CD14-positive monocyte (primary cell): ENCODE measurements around the gene DNAJB8. TPM values are rescaled to one million over a fixed set of nuclear protein-coding genes. Genes with fewer than 3 reads are reported as not detected.

ENCODE experiments used
- DNase-seq, 3 donors: peaks; one replicate each; pipeline ENCODE4 v3.0.0-alpha.2; 2011 to 2022
- H2AFZ ChIP-seq: 2 replicates; pipeline ENCODE4 v1.6.0; 2012; ENCODE audit warnings: mild to moderate bottlenecking, low read depth, low read length, inconsistent platforms; ENCODE audit not compliant: insufficient read depth, poor library complexity, severe bottlenecking
- H3K27ac ChIP-seq, 2 donors: 1 replicate in 1 of 2; 2 replicates in 1 of 2; pipeline ENCODE4 v1.5.1; 2012 to 2013; ENCODE audit warnings: low read length in 2 of 2, control low read depth in 1 of 2, inconsistent platforms in 1 of 2, low read depth in 1 of 2, mild to moderate bottlenecking in 1 of 2
- H3K27me3 ChIP-seq, 2 donors: one replicate each; pipeline versions ENCODE4 v1.6.0 to v1.6.1; 2011 to 2013; ENCODE audit warnings: low read length in 2 of 2; ENCODE audit not compliant: control insufficient read depth in 2 of 2, insufficient read depth in 2 of 2
- H3K36me3 ChIP-seq, 2 donors: replicated peaks in 1 of 2; 1 replicate in 1 of 2; 2 replicates in 1 of 2; pipeline versions ENCODE4 v1.5.1 to v1.6.1; 2012 to 2013; ENCODE audit warnings: low read length in 2 of 2, control low read depth in 1 of 2, inconsistent platforms in 1 of 2, mild to moderate bottlenecking in 1 of 2; ENCODE audit not compliant: insufficient read depth in 2 of 2, control insufficient read depth in 1 of 2
- H3K4me1 ChIP-seq, 2 donors: 1 replicate in 1 of 2; 2 replicates in 1 of 2; pipeline versions ENCODE4 v1.5.1 to v1.6.1; 2012 to 2013; ENCODE audit warnings: low read length in 2 of 2, control low read depth in 1 of 2, inconsistent platforms in 1 of 2, mild to moderate bottlenecking in 1 of 2, moderate library complexity in 1 of 2; ENCODE audit not compliant: insufficient read depth in 2 of 2, control insufficient read depth in 1 of 2
- H3K4me2 ChIP-seq: replicated peaks from 2 replicates; pipeline ENCODE3; 2012; ENCODE audit warnings: low read length, moderate library complexity, mild to moderate bottlenecking; ENCODE audit not compliant: poor library complexity, severe bottlenecking; ENCODE audit errors: extremely low read depth
- H3K4me3 ChIP-seq, 3 experiments: fragments of 200-600 bp in 1 of 3; sonication (generic) in 1 of 3; replicated peaks in 1 of 3; 1 replicate in 2 of 3; 2 replicates in 1 of 3; pipeline ENCODE4 v1.5.1; 2011 to 2013; ENCODE audit warnings: low read length in 3 of 3, mild to moderate bottlenecking in 3 of 3, control low read depth in 2 of 3, low read depth in 2 of 3, inconsistent platforms in 1 of 3, moderate library complexity in 1 of 3
- H3K79me2 ChIP-seq: 2 replicates; pipeline ENCODE4 v1.6.0; 2012; ENCODE audit warnings: mild to moderate bottlenecking, control low read depth, inconsistent platforms, low read length, moderate library complexity; ENCODE audit not compliant: insufficient read depth
- H3K9ac ChIP-seq: 2 replicates; pipeline ENCODE4 v1.6.0; 2017; ENCODE audit warnings: low read length, mild to moderate bottlenecking; ENCODE audit not compliant: insufficient read depth, poor library complexity, severe bottlenecking
- H3K9me3 ChIP-seq, 2 donors: replicated peaks in 1 of 2; 1 replicate in 1 of 2; 2 replicates in 1 of 2; pipeline versions ENCODE4 v1.5.1 to v1.6.1; 2012 to 2013; ENCODE audit warnings: low read length in 2 of 2, control low read depth in 1 of 2; ENCODE audit not compliant: control insufficient read depth in 1 of 2, insufficient read depth in 1 of 2
- H4K20me1 ChIP-seq: 2 replicates; pipeline ENCODE4 v1.6.0; 2012; ENCODE audit warnings: mild to moderate bottlenecking, low read length, control low read depth, moderate library complexity; ENCODE audit not compliant: insufficient read depth
- H3K27ac Mint-ChIP-seq, 7 donors: one replicate each; pipeline ENCODE4 v1.8.0; 2020; ENCODE audit warnings: mild to moderate bottlenecking in 7 of 7, mixed read lengths in 7 of 7, moderate library complexity in 6 of 7, inconsistent platforms in 2 of 7
- H3K27me3 Mint-ChIP-seq, 3 donors: one replicate each; pipeline ENCODE4 v1.8.0; 2021 to 2022; ENCODE audit warnings: low read depth in 3 of 3, mild to moderate bottlenecking in 3 of 3, mixed read lengths in 3 of 3, moderate library complexity in 3 of 3, inconsistent platforms in 1 of 3
- H3K36me3 Mint-ChIP-seq, 2 donors: one replicate each; pipeline ENCODE4 v1.8.0; 2020; ENCODE audit warnings: mixed read lengths in 2 of 2, inconsistent platforms in 1 of 2, mild to moderate bottlenecking in 1 of 2
- H3K4me1 Mint-ChIP-seq: one replicate; pipeline ENCODE4 v1.8.0; 2020; ENCODE audit warnings: mild to moderate bottlenecking, mixed read lengths
- H3K4me3 Mint-ChIP-seq, 2 donors: one replicate each; pipeline ENCODE4 v1.8.0; 2020; ENCODE audit warnings: mild to moderate bottlenecking in 2 of 2, mixed read lengths in 2 of 2, moderate library complexity in 1 of 2
- H3K9me3 Mint-ChIP-seq, 7 donors: one replicate each; pipeline ENCODE4 v1.8.0; 2020 to 2022; ENCODE audit warnings: mixed read lengths in 7 of 7, mild to moderate bottlenecking in 6 of 7, moderate library complexity in 6 of 7, inconsistent platforms in 2 of 7
- CTCF ChIP-seq: fragments of 200-600 bp; IDR thresholded peaks from one replicate; pipeline ENCODE4 v1.8.0; 2022; ENCODE audit warnings: antibody characterized with exemption, mild to moderate bottlenecking
- WGBS: methylation state at CpG from one replicate; pipeline ENCODE4 v1.1.5; 2013; ENCODE audit warnings: missing lambda C conversion rate; ENCODE audit not compliant: insufficient coverage; 5-methylcytosine and 5-hydroxymethylcytosine counted together
- intact Hi-C, 2 donors: fragments of 100-400 bp; cut with micrococcal nuclease; formaldehyde crosslinking; loops; one replicate each; pipeline versions ENCODE4 v1.15.0 to v1.15.1; 2023
- polyA plus RNA-seq, 3 donors: library from polyadenylated mRNA; depleted of rRNA in 1 of 3; unstranded in 2 of 3; stranded (reverse) in 1 of 3; fragments of 300-500 nt in 2 of 3; fragments of >200 nt in 1 of 3; fragmentation: Illumina TruSeq in 2 of 3; gene quantifications; 1 replicate in 2 of 3; 2 replicates in 1 of 3; pipeline ENCODE4 v1.2.3, GENCODE V29; 2012 to 2021

Gene DNAJB8
- polyA plus RNA-seq, 3 donors: not detected

GRCh38 chr3:128488991-128489673 lies 22.4 kb upstream of the DNAJB8 start:
- Histone ChIP-seq H3K9ac (peak overlapping the region; percentile 63), H3K4me1 (peaks cover 51 to 61% of the 10 kb centered on the region in 2 donors), H4K20me1 (no peaks in the 10 kb centered on the region), H3K36me3 (no peaks in the 10 kb centered on the region), H3K27me3 (peaks cover 84 to 99% of the 10 kb centered on the region in 2 donors), H2AFZ (peak overlapping the region; percentile 86), H3K4me3 (peak overlapping the region; percentile 24 to 78 (median 30)), H3K27ac (no peak overlapping the region), H3K79me2 (no peaks in the 10 kb centered on the region), H3K4me2 (peak overlapping the region; percentile 92), H3K9me3 (peaks cover 0 to 55% of the 10 kb centered on the region in 2 donors)
- H3K9me3 Mint-ChIP-seq: peaks cover 0 to 49% (median 10%) of the 10 kb centered on the region in 7 donors
- whole genome bisulfite sequencing: under 1% methylated on average over 65 of the region's 71 CpGs
- intact Hi-C loops: loop anchor here in 1 of 2 donors (10.0 kb wide), 1 partner anchor 414 kb away; no protein-coding TSS in a partner anchor
- H3K4me3 Mint-ChIP-seq: peak overlapping the region; percentile 61 to 90
- peaks cover 6 to 7% of the 10 kb centered on the region in 2 donors for H3K36me3 Mint-ChIP-seq
- peak overlapping the region in 1 of 7 donors; percentile 36 for H3K27ac Mint-ChIP-seq
- peak; percentile 25 to 51 (median 34) for DNase-seq
- H3K4me1 Mint-ChIP-seq: peaks cover 48% of the 10 kb centered on the region
- no peak for TF ChIP-seq CTCF
- H3K27me3 Mint-ChIP-seq: peaks cover 85 to 100% (median 94%) of the 10 kb centered on the region in 3 donors

GRCh38 chr3:128488636-128488990 lies 21.9 kb upstream of the DNAJB8 start:
- Mint-ChIP-seq H3K9me3 (peaks cover 0 to 52% (median 10%) of the 10 kb centered on the region in 7 donors), H3K4me1 (peaks cover 52% of the 10 kb centered on the region), H3K27me3 (peaks cover 85 to 100% (median 94%) of the 10 kb centered on the region in 3 donors), H3K4me3 (peak overlapping the region; percentile 61 to 87), H3K36me3 (peaks cover 6 to 9% of the 10 kb centered on the region in 2 donors), H3K27ac (peak overlapping the region in 3 of 7 donors; percentile 36 to 83 (median 49))
- Histone ChIP-seq H2AFZ (peak overlapping the region; percentile 86), H3K4me1 (peaks cover 56 to 66% of the 10 kb centered on the region in 2 donors), H3K4me3 (peak overlapping the region in 2 of 3 experiments; percentile 14 to 78), H3K9me3 (peaks cover 0 to 50% of the 10 kb centered on the region in 2 donors), H4K20me1 (no peaks in the 10 kb centered on the region), H3K27me3 (peaks cover 84 to 99% of the 10 kb centered on the region in 2 donors), H3K27ac (no peak overlapping the region), H3K4me2 (peak overlapping the region; percentile 92), H3K36me3 (no peaks in the 10 kb centered on the region), H3K79me2 (no peaks in the 10 kb centered on the region), H3K9ac (peak overlapping the region; percentile 63)
- no peak for TF ChIP-seq CTCF
- WGBS: 0% methylated on average over 3 of the region's 21 CpGs
- intact Hi-C loops: loop anchor here in 1 of 2 donors (10.0 kb wide), 1 partner anchor 414 kb away; no protein-coding TSS in a partner anchor
- DNase-seq: no peak
